Activated T-cell treated with anti-CD3 and anti-CD28 coated beads for 4 hours (primary cell): ENCODE results near the gene GUCY2D.

Experiments used
- DNase-seq: peaks from one replicate; pipeline ENCODE4 v3.0.0-alpha.2; 2020

The GUCY2D gene

DNA sequence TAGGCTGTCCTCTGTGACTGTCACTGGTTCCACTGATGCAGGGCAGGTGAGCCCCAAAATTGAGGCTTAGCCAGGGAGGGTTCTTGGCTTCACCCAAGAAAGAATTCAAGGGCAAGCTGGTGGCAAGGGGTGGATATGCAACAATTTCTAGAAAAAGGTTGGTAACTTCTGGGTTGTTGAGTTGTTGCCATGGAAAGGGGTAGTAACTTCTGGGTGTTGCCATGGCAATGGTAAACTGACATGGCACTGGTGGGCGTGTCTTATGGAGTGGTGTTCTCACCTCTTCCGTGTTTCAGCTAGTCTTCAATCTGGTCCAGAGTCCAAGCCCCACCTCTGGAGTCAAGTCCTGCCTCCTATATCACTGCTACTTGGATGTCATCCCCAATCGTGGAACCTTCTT lies 9.5 kb upstream of the GUCY2D start:
- no peak for DNase-seq

DNA sequence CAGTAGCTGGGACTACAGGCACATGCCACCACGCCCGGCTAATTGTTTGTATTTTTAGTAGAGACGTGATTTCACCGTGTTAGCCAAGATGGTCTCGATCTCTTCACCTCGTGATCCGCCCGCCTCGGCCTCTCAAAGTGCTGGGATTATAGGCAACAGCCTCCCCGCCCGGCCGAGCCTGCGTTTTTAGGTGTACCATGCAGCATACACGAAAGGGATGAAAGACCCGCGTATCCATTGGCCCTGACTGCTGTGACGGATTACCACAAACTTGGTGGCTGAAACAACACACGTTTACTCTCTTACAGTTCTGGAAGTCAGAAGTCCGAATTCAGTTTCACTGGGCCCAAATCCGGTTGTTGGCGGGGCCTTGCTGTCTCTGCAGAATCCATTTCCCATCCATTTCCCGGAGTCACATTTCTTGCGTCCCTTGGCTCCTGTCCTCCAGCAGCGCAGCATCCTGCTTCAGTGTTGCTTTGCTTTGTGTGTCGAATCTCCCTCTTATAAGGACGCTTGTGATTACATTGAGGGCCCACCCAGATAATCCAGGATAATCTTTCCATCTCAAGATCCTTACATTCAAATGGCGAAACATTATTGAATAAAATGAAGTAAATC lies 8.3 kb upstream of the GUCY2D start:
- DNase-seq, result no peak

DNA sequence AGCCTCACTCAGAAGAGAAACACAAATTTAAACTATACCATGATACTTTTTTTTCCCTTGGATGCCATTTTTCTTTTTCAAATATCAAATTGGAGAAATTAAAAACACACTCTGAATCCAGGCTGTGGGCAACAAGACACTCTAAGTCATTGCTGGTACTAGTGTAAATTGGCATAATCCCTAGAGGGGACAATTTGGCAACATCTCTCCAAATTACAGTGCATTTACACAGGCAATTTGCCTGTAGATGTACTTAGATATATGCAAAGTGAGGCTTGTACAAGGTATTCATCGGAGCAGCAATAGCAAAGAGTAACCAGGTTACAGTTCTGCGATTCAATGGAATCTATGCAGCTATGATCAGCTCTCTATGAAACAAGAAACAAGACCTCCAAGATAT lies 6.7 kb upstream of the GUCY2D start:
- no peak for DNase-seq

DNA sequence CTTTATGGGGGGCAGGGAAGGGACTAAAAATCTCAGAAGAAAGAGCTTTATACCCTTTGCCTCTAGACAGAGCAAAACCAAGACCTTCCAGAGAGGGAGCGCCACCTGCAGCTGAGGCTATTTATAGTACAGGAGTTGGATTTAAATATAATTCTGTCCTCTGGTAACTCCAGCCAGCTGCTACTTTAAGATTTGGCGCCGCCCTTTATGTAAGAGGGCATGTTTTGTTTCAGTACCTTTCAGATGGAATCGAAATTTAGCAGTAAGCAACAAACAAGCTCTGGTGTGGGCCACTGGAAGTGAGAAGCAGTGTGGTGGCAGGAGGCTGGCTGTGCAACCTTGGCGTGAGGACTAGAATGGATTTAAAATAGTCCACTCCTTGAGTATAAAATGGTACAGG lies 5.2 kb upstream of the GUCY2D start:
- DNase-seq, result no peak

DNA sequence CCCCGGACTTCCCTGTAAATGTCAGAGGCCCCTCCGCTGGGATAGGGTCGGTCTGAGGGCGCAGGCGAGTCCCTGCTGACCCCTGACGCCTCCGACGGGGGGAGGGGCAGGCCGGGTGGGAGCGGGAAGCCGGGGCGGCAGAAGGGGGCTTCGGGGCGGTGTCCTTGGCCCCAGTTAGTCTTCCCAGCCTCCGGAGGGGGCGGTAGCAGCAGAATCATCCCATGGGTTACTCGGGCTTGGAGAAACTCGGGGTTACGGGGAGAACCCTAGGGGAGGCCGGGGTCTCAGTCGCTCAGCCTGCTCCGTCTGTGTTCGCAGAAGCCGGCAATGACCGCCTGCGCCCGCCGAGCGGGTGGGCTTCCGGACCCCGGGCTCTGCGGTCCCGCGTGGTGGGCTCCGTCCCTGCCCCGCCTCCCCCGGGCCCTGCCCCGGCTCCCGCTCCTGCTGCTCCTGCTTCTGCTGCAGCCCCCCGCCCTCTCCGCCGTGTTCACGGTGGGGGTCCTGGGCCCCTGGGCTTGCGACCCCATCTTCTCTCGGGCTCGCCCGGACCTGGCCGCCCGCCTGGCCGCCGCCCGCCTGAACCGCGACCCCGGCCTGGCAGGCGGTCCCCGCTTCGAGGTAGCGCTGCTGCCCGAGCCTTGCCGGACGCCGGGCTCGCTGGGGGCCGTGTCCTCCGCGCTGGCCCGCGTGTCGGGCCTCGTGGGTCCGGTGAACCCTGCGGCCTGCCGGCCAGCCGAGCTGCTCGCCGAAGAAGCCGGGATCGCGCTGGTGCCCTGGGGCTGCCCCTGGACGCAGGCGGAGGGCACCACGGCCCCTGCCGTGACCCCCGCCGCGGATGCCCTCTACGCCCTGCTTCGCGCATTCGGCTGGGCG lies 542 bp downstream of the GUCY2D start:
- DNase-seq, result no peak

DNA sequence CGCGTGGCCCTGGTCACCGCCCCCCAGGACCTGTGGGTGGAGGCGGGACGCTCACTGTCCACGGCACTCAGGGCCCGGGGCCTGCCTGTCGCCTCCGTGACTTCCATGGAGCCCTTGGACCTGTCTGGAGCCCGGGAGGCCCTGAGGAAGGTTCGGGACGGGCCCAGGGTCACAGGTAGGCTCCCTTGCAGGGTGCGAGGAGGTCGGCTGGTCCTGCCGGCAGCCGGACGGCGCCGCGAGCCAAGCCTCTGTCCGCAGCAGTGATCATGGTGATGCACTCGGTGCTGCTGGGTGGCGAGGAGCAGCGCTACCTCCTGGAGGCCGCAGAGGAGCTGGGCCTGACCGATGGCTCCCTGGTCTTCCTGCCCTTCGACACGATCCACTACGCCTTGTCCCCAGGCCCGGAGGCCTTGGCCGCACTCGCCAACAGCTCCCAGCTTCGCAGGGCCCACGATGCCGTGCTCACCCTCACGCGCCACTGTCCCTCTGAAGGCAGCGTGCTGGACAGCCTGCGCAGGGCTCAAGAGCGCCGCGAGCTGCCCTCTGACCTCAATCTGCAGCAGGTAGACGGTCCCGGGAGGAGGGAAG lies 1.3 kb downstream of the GUCY2D start:
- no peak for DNase-seq

DNA sequence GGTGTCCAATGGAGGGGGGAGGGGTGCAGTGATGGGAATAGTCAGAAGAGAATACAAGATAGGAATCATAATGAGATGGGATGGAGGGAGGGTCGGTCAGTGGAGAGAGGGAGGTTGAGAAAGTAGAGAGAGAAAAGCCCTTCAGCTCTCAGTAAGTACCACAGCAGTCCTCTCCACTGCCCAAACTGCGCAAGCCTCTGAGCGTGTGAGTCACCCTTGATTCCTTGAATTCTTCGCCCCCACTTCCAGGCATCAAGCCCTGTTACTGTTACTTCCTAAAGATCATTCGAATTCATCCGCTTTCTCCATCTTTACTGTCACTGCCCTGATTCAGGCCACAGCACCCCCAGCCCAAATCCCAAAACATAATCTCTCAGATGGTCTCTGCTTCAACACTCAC lies 2.5 kb downstream of the GUCY2D start:
- DNase-seq, result no peak

DNA sequence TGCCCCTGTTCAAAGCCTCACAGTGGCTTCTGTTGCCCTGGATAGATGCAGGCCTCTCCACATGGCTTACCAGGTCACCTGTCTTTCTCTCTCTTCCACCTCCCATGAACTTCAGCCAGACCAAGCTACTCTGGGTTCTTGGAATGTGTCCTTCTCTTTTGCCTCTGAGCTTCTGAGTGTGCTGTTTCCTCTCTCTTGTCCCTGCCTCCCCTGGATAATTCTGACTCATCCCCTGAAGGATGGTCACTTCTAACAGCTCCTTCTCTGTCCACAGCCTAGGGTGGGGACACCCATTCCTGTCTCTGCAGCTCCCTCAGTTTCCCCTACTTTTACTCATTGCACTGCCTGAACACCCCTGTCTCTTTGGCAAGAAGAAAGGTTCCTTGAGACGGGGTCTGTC lies 2.9 kb downstream of the GUCY2D start:
- DNase-seq, result no peak

DNA sequence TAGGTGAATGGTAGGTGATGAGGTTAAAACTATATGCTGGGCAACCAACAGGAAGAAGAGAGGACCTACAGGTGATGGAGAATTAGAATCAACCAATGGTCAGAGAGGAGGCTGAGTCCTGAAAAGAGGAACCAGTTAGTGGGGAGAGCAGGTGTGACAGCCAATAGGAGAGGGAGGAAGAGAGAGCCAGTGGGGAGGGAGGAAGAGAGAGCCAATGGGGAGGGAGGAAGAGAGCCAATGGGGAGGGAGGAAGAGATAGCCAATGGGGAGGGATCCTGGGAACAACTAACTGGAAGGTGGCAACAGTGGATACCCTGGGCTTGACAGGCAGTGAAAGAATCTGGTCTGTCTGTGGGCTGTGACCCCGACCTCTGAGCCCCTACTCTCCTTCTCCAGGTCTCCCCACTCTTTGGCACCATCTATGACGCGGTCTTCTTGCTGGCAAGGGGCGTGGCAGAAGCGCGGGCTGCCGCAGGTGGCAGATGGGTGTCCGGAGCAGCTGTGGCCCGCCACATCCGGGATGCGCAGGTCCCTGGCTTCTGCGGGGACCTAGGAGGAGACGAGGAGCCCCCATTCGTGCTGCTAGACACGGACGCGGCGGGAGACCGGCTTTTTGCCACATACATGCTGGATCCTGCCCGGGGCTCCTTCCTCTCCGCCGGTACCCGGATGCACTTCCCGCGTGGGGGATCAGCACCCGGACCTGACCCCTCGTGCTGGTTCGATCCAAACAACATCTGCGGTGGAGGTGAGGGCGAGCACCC lies 3.7 kb downstream of the GUCY2D start:
- DNase-seq, result no peak

DNA sequence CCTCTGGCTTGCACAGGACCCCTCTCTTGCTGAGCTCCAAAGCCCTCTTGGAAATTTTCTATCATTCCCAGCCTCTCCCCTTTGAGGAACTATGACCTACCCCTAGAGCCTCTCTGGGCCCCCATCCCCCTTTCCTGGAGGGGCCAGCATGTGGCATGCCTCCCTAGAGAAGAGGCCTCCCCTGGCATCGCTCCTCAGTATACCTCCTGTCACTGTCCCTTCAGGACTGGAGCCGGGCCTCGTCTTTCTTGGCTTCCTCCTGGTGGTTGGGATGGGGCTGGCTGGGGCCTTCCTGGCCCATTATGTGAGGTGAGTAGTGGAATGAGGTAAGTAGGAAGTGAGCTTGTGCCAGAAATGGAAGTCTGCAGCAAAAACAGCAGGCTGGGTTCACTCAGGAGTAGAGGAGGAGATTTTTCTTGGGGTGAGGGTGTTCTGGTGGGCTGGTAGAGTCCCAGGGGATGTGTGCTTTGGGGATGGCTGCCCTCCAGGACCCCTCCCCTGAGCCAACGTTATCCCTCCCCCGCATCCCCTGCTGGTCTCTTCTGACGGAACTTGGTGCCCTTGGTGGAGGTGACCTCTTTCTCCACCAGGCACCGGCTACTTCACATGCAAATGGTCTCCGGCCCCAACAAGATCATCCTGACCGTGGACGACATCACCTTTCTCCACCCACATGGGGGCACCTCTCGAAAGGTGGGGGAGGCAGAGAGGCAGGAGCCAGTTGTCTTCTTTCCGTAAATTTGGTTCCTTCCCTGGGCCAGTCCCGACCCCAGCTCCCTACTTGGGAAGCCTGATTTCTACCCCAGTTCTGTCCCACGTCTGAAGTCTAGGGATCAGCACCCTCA lies 4.6 kb downstream of the GUCY2D start:
- no peak for DNase-seq

DNA sequence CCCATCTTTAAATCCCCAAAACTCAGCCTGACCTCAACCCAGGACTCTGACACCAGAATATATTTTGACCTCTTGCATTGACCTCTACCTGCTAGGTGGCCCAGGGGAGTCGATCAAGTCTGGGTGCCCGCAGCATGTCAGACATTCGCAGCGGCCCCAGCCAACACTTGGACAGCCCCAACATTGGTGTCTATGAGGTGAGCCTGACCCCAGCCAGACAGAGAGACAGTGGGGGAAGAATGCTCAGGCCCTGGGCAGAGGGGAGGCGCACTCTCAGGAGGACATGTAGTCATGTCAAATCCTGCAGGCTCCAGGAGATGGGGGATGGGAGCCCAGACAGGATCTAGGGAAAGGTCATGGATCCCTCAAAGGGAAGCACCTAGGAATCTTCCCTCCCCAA lies 5.4 kb downstream of the GUCY2D start:
- DNase-seq, result no peak

DNA sequence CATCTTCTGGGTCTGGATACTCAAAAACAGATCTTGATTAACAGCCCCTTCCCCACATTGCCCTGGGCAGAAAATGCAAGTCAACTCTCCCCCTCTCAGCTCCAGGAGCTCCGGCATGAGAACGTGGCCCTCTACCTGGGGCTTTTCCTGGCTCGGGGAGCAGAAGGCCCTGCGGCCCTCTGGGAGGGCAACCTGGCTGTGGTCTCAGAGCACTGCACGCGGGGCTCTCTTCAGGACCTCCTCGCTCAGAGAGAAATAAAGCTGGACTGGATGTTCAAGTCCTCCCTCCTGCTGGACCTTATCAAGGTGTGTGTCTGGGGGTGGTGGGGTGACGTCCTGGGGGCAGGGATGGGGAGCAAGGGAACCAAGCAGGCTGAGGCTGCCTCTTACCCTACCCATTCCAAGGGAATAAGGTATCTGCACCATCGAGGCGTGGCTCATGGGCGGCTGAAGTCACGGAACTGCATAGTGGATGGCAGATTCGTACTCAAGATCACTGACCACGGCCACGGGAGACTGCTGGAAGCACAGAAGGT lies 9.7 kb downstream of the GUCY2D start:
- no peak for DNase-seq

DNA sequence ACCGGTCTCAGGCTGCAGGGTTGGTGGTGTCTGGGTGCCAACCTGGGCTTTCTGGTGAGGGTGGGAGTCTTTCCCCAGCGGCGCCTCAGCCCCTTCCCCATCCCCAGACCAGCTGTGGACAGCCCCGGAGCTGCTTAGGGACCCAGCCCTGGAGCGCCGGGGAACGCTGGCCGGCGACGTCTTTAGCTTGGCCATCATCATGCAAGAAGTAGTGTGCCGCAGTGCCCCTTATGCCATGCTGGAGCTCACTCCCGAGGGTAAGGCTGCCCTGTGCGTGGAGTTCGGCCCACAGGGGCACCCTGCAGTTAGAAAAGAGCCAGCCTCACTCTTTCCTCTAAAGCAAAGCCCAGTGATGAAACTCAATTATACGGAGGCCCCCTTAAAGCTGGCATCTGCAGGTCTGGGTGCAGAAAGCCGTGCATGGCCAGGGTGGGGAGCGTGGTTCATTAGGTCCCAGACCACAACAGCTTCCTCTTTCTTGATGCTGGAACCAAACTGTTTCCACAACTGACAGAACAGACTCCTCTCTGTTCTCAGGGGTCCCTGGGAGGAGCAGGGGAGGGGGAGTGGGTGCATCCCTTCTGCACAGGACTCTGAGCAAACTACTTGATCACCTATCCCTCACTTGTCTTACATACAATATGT lies 10.7 kb downstream of the GUCY2D start:
- DNase-seq, result no peak

DNA sequence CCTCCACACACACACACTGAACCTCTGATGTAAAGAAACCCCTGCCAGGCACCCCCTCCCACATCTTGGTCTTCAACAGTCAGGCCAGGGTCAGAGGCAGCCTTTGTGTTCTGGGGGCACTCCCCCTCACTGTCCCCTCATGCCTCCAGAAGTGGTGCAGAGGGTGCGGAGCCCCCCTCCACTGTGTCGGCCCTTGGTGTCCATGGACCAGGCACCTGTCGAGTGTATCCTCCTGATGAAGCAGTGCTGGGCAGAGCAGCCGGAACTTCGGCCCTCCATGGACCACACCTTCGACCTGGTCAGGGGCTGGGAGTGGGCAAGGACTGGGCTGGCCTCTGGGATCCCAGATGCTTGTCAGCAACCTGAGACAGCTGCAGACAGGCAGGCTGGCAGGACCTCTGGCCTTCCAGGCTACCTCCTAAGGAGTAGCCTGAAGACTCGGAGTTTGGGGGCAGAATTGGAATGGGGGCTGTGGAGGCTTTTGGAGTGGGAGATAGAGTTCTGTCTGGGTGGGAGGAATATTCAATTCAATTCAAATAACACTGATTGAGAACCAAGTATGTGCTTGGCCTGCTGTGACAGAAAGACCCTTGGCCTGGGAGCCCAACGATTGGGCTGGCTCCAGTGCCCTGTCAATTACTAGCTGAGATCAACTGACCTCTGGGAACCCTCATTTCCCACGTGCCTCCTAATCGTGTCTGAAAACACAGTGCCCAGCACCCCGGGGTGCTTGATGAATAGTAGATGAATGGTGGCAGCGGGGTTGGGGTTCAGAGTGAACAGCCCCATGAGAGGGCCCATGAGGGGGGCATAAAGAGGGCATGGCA lies 11.5 kb downstream of the GUCY2D start:
- no peak for DNase-seq

DNA sequence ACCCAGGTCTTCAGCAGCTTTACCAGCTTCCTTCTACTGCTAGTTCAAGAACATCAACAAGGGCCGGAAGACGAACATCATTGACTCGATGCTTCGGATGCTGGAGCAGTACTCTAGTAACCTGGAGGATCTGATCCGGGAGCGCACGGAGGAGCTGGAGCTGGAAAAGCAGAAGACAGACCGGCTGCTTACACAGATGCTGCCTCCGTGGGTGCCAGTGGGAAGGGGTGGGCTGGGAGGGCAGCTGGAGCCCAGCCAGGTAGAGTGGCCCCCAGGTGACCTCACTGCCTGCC lies 12.1 kb downstream of the GUCY2D start:
- no peak for DNase-seq

DNA sequence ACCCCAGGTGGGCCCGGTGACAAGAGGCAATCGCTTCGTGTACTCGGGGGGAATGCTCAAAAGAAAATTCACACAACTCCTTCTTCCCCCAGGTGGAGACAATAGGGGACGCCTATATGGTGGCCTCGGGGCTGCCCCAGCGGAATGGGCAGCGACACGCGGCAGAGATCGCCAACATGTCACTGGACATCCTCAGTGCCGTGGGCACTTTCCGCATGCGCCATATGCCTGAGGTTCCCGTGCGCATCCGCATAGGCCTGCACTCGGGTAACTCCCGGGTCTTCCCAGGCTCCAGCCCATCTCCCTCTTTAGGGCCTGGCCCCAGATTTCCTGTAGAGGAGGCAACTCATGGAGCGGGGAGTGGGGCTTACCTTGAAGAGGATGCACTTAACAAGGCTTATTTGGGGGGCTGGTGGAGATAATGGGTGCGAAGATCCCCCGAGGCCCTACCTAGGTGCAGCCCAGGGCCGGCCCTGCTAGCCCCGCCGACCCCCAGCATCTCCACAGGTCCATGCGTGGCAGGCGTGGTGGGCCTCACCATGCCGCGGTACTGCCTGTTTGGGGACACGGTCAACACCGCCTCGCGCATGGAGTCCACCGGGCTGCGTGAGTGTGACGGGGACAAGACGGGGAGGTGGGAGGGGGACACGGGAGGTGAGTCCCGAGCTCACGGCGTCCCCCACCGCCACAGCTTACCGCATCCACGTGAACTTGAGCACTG lies 13.0 kb downstream of the GUCY2D start:
- DNase-seq, result no peak

DNA sequence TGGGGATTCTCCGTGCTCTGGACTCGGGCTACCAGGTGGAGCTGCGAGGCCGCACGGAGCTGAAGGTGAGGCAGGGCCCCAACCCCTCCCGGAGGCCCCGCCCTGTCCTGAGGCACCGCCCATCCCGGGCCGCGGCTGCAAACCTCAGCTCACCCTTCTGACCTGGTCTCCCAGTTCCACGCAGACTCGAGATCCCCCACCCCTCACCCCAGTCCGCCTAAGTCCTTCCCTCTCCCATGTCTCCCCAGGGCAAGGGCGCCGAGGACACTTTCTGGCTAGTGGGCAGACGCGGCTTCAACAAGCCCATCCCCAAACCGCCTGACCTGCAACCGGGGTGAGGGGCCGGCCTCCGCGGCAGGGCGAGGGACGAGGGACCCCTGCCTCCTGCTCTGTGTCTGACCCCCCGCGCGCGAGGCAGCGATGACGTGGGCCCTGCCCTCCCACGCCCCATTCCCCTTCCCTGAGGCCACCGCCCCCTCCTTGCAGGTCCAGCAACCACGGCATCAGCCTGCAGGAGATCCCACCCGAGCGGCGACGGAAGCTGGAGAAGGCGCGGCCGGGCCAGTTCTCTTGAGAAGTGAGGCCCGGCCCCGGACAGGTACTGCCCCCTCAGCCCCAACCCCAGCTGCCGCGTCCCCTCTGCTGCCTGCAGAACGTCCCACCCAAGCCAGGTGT lies 13.7 kb downstream of the GUCY2D start:
- no peak for DNase-seq

DNA sequence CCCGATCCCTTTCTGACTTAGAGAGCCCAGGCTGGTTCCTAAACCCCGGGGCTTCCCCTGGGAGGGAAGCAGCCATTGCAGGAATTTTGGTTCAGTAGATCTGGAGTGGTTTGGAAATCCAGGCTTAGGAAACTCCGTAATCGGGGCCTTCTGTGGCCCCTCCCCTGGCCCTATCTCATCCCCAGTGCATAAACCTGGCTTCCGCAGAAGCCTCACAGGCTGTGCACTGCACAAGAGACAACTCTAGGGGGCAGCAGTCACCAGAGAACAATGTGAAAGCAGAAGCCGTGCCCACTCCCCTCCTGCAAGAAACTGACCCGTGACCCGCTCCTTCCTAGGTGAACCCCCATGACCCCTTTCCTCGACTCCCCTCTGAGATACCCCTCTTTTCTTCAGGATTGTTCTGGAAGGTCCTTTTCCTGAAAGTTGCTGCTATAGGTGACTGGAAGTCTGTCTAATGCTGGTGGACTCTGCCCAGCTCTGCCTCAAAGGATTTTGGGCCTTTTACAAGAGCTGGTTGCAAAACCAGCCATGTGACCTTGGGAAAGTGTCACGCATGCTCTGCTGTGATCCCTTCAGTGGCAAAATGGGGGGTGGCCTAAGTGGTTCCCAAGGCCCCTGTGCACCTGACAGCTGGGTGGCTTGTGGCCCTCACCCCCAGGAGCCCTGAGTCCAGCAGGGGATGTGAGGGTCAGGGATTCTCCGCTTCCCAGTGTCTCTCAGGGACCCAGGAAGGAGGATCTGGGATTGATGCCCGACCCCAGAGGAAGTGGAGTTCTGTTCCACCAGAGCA lies 14.4 kb downstream of the GUCY2D start:
- DNase-seq, result peak; percentile 14

DNA sequence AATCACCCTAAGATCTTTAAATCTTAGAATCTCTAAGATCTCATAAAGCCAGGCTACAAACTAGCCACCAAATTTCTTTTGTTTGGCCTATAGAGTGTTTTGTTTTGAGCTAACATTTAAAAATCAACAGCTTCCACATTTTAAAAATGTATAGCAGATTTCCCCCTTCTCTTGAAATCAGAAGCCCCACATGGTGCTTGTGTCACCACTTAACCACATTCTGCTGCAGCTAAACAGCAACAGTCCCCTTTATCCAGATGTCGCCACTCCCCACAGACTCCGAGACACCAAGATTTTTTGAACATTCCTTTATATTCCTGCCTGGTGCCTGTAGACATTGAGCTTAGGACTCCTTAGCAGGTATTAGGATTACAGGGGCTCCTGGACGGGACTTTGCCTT lies 16.0 kb downstream of the GUCY2D start:
- no peak for DNase-seq
